KMS-11 (cell line): Measurements from ENCODE around the gene SOWAHB.

Source experiments
- H2AFZ ChIP-seq: fragments of 200-600 bp; sonication (generic); 2 replicates; pipeline ENCODE4 v1.6.1; 2016; ENCODE audit warnings: antibody characterized with exemption, mixed run types, low read depth
- H3K27ac ChIP-seq: fragments of 200-600 bp; sonication (generic); 2 replicates; pipeline ENCODE4 v1.6.1; 2016; ENCODE audit warnings: mild to moderate bottlenecking, mixed run types
- H3K27me3 ChIP-seq: fragments of 200-600 bp; sonication (generic); 2 replicates; pipeline ENCODE4 v1.6.1; 2017; ENCODE audit warnings: mild to moderate bottlenecking, low read depth, mixed run types, moderate library complexity; ENCODE audit not compliant: insufficient read depth
- H3K36me3 ChIP-seq: fragments of 200-600 bp; sonication (generic); 2 replicates; pipeline ENCODE4 v1.6.1; 2017; ENCODE audit warnings: mild to moderate bottlenecking, mixed run types; ENCODE audit not compliant: insufficient read depth
- H3K4me1 ChIP-seq: fragments of 200-600 bp; sonication (generic); 2 replicates; pipeline ENCODE4 v1.6.1; 2016; ENCODE audit warnings: mild to moderate bottlenecking, low read depth, mixed run types; ENCODE audit not compliant: poor library complexity, severe bottlenecking
- H3K4me2 ChIP-seq: fragments of 200-600 bp; sonication (generic); 2 replicates; pipeline ENCODE4 v1.7.0; 2016; ENCODE audit warnings: mild to moderate bottlenecking, mixed run types
- H3K4me3 ChIP-seq: fragments of 200-600 bp; sonication (generic); IDR thresholded peaks from 2 replicates; pipeline ENCODE4 v1.6.1; 2017; ENCODE audit warnings: low read depth, low read length, mixed read lengths; ENCODE audit not compliant: insufficient read depth
- H3K79me2 ChIP-seq: fragments of 200-600 bp; sonication (generic); 2 replicates; pipeline ENCODE4 v1.6.1; 2016; ENCODE audit warnings: low read depth, mixed run types; ENCODE audit not compliant: insufficient read depth
- H3K9ac ChIP-seq: fragments of 200-600 bp; sonication (generic); 2 replicates; pipeline ENCODE4 v1.6.1; 2016; ENCODE audit warnings: mild to moderate bottlenecking, mixed run types
- H4K20me1 ChIP-seq: fragments of 200-600 bp; sonication (generic); 2 replicates; pipeline ENCODE4 v1.6.1; 2016; ENCODE audit warnings: mild to moderate bottlenecking, mixed run types; ENCODE audit not compliant: insufficient read depth
- CTCF ChIP-seq: fragments of 200-600 bp; sonication (generic); conservative IDR thresholded peaks from 2 replicates; pipeline ENCODE4 v1.6.1; 2017; ENCODE audit warnings: low read depth, mild to moderate bottlenecking, antibody characterized with exemption, low read length, moderate library complexity, mixed read lengths

Gene SOWAHB

GRCh38 chr4:76886848-76887441 lies 11.0 kb downstream of the SOWAHB start:
- H3K9ac ChIP-seq = no peak overlapping the region
- no peaks in the 10 kb centered on the region for H3K79me2 ChIP-seq
- no peaks in the 10 kb centered on the region for H3K27me3 ChIP-seq
- H3K27ac ChIP-seq = no peak overlapping the region
- H3K4me1 ChIP-seq = no peaks in the 10 kb centered on the region
- no peak for TF ChIP-seq CTCF
- no peak overlapping the region for H2AFZ ChIP-seq
- H3K36me3 ChIP-seq = no peaks in the 10 kb centered on the region
- H3K4me2 ChIP-seq = no peak overlapping the region
- no peak overlapping the region for H3K4me3 ChIP-seq
- no peaks in the 10 kb centered on the region for H4K20me1 ChIP-seq

DNA sequence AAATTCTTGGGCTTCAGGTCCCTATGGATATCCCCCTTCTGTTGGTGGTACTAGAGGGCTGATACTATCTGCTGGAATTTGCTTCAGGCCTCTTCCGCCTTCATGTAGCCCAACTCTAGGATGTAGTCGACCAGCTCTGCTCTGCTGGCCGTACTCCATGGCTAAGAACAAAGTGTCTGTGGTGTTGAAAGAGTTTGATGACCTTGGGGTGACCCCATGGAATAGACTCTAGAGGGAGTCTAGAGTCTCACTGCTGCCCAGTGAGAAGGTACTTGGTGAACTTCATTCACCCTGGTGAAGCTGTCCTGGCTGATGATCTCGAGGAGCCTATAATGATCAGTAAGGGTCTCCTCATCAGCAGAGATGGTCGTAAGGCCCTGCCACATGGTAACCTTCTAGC lies 11.7 kb downstream of the SOWAHB start:
- Histone ChIP-seq H3K27ac (no peak overlapping the region), H3K9ac (no peak overlapping the region), H3K36me3 (no peaks in the 10 kb centered on the region), H2AFZ (no peak overlapping the region), H3K4me2 (no peak overlapping the region), H3K4me1 (no peaks in the 10 kb centered on the region), H4K20me1 (no peaks in the 10 kb centered on the region), H3K27me3 (no peaks in the 10 kb centered on the region), H3K79me2 (no peaks in the 10 kb centered on the region), H3K4me3 (no peak overlapping the region)
- no peak for TF ChIP-seq CTCF

GRCh38 chr4:76883147-76883546 lies 14.8 kb downstream of the SOWAHB start:
- Histone ChIP-seq H3K9ac (no peak overlapping the region), H3K4me2 (no peak overlapping the region), H4K20me1 (no peaks in the 10 kb centered on the region), H3K4me3 (no peak overlapping the region), H3K36me3 (no peaks in the 10 kb centered on the region), H3K27ac (no peak overlapping the region), H3K79me2 (no peaks in the 10 kb centered on the region), H2AFZ (no peak overlapping the region), H3K4me1 (no peaks in the 10 kb centered on the region), H3K27me3 (no peaks in the 10 kb centered on the region)
- no peak for TF ChIP-seq CTCF

DNA sequence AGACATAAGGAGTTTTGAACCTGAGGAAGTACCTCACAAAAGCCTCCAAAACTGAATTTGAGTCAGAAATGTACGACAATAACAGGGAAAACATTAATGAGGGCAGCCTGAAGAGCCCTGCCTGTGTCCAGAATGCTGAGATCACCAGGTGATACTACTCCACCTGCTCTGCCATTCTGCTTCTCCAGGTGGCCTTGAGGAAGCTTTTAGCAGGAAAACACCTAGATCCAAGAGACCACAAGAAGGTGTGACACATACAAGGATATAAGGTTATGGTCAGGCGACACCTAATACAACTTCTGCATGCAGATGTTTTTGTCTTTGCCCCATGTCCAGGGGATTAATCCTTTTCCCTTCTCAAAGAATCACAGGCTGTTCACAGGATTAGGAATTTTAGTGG lies 15.3 kb downstream of the SOWAHB start:
- H3K27me3 ChIP-seq = no peaks in the 10 kb centered on the region
- no peak overlapping the region for H3K9ac ChIP-seq
- H3K4me3 ChIP-seq = no peak overlapping the region
- no peak overlapping the region for H3K4me2 ChIP-seq
- no peak overlapping the region for H2AFZ ChIP-seq
- no peaks in the 10 kb centered on the region for H3K36me3 ChIP-seq
- no peak for TF ChIP-seq CTCF
- no peaks in the 10 kb centered on the region for H4K20me1 ChIP-seq
- H3K4me1 ChIP-seq = no peaks in the 10 kb centered on the region
- H3K79me2 ChIP-seq = no peaks in the 10 kb centered on the region
- H3K27ac ChIP-seq = no peak overlapping the region
